ACHN (cell line): Measurements from ENCODE around the gene RNF10.
A peak's percentile ranks its signal among the peaks of the same experiment; 100 is the strongest.

Experiments used
- DNase-seq: peaks from one replicate; pipeline ENCODE4 v3.0.0-alpha.2; 2015
- in situ Hi-C: cut with HindIII; loops from 2 replicates; pipeline ENCODE4 v1.10.0; 2017; ENCODE audit warnings: low sequenced_read_pairs, low pct_ligation_motif_present, low pct_unique_long_range_greater_than_20kb

RNF10 gene

DNA sequence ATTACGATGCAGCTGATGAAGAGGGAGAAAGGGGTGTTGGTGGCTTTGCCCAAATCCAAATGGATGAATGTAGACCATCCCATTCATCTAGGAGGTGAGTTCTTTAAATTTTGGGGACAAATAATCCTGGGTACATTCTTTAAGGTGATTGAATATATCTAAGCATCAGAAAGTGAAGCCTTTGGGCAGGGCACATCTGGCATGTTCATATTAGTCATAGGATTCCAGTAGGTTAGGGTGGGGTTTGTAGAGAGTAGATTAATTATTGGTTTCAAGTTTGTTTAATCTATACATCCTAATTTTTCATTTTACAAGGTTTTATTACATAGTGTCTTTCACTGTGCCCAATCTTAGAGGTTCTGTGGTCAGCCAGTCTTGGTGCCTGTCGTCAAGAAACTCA, 23.4 kb downstream of the RNF10 start:
- in situ Hi-C loops: no loop called here
- DNase-seq: no peak

DNA sequence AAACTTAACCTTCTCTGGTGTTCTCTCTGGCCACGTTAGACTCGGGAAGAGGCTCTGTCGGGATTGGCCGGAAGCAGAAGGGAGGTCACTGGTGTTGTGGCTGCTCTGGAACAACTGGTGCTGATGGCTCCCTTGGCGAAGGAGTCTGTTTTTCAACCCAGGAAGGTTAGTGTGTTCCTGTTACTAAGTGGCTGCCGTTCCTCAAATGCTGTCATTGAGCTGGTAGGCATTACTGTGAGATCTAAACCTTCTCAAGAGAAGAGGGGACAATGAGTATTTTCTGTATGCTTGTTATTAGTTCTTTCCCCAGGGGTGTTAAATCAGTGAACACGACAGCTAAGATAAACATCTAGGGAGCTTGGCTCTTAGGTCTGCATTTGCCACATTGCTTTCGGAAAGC, 28.8 kb downstream of the RNF10 start:
- in situ Hi-C loops: no loop called here
- DNase-seq: no peak

DNA sequence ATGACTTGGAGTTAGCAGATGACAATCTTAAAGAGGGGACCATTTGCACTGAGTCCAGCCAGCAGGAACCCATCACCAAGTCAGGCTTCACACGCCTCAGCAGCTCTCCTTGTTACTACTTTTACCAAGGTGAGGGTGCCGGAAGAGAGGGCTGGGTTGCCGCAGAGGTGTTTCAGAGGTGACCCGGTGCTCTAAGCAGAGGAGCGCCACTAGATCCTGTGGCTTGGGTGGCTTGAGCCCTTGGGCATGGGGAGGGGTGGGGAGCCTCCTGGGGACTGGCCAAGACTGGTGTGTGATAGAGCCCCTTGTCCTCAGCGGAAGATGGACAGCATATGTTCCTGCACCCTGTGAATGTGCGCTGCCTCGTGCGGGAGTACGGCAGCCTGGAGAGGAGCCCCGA, 29.3 kb downstream of the RNF10 start:
- no peak for DNase-seq
- in situ Hi-C loops: no loop called here

DNA sequence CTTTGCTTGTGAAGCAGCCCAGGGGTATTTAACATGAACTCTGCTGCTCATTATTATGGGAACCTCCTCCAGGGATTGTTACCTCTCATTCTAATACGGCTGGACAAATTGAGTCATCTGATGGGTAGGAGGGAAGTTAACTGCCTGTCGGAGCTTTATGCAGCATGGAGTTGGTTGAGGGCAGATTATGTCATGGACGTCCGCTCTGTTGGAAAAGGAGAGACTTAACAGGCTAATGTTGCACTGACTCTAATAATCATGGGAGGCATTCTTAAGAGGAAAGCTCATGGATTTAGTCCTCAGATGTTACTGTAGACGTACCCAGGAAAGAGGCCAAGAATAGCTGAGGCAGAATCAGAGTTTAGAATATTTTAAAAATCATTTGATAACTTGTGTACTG, 37.1 kb downstream of the RNF10 start:
- DNase-seq: no peak
- in situ Hi-C loops: no loop called here

DNA sequence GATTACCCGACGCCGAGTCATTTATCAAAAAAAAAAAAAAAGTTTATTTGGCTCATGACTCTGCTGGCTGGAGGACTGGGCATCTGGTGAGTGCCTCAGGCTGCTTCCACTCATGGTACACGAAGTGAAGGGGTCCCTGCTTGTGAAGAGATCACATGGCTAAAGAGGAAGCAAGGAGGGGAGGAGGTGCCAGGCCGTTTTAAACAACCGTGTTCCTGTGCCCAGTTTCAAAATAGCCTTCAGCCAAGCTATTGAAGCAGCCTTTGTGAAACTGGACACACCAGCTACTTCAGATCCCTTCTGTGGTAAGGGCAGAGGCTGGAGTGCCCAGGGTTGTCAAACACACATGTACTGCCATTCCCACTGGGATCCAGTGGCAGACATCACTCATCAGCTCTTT, 39.4 kb downstream of the RNF10 start:
- in situ Hi-C loops: no loop called here
- DNase-seq: no peak

DNA sequence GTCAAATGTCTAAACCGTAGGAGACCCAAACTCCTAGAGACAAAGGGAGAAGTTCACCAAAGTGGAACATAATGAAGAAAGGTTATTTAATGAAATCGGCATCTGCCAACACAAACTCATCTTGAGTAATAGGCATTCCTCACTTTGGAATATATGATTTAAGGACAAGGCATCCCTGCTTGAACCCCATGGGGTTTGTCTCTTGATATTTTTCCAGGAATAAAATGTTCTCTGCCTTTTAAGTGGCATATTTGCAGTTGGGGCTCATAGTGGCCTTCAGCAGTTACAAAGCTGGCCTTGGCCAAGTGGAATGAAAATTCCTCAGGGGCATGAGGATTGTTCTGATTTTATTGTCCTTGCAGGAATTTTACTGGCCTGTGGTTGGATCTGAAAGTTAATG, 40.0 kb downstream of the RNF10 start:
- in situ Hi-C loops: no loop called here
- DNase-seq: no peak

DNA sequence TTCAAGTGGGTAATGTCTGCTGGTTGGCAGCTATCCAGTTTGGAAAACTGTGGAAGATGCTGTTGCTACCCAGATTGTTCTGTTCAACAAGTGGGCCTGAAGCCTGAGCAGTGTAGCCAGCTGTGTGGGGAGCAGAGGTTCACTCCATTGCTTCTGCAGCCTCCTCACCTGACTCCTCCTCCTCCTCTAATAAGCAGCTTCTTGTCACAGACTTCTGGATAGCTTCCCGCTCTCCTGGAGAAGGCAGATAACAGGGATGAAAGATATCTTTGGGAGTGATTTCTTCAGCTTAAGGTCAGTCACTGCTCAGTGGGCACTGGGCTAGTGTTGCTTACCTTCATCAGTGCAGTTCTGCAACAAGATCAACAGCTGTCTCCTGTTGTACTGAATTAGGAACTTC, 45.0 kb downstream of the RNF10 start:
- in situ Hi-C loops: no loop called here
- DNase-seq: no peak

DNA sequence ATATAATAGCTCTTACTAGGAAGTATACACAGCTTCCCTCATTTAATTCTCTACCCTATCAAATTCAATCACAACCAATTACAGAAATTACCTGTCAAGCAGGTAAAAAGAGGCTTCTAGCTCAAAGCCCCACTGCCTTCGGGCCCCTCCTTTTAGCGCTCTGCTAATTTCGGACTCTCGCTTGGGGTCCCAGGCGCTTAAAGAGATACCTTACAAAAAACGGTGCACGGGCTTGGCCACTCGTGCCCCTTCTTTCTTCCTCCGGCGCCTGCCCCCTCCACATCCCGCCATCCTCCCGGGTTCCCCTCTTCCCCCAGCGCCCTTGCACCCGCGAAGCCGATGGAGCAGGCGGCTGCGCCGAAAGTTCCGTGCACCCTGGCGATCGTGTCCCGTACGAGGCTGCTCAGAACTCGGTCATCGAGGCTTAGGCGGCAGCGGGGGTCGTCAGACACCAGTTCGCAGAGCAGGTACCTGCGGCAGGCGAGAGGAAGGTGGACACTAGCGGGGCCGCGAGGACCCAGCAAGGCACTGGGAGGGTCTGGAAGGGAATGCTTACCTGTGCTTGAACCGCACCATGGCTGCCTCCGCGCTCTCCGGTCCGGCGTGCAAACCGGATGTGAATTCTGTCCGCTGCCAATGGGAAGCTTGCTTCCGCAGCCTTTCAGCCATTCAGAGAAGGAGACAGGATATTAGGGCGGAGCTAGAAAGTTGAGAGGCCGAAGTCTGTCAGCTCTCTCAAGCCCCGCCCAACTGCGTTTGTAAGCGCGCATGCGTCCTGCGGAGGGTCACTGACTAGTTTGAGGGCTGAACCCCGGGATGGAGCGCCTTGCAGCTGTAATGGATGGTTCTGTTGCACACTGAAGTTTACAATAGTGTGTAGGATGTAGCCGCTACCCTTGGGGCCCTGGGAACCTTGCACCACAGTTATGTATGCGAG, 46.9 kb downstream of the RNF10 start, which contains the start of gene POP5:
POP5 (minus strand) TSS at position 616 of the 937 bp plus-strand sequence; CDS start at position 576, 40 bp downstream.
- DNase-seq: peak; percentile 100
- in situ Hi-C loops: no loop called here

DNA sequence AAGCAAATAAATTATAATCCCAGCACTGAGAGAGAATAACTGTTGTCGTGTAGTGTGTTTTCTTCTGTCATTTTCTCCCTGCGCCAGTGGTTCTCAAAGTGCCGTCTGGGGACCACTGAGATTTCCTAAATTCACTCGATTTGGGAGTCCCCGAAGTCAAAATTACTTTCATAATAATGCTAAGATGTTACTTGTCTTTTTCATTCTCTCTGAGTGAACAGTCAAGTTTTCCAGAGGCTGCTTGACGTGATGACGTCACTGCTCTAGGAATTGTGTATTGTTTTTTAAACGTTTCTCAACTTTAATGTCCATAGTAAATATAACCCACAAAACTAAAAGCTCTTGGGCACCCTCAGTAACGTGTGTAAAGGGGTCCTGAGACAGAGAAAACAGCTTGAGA, 47.8 kb downstream of the RNF10 start:
- in situ Hi-C loops: no loop called here
- no peak for DNase-seq

DNA sequence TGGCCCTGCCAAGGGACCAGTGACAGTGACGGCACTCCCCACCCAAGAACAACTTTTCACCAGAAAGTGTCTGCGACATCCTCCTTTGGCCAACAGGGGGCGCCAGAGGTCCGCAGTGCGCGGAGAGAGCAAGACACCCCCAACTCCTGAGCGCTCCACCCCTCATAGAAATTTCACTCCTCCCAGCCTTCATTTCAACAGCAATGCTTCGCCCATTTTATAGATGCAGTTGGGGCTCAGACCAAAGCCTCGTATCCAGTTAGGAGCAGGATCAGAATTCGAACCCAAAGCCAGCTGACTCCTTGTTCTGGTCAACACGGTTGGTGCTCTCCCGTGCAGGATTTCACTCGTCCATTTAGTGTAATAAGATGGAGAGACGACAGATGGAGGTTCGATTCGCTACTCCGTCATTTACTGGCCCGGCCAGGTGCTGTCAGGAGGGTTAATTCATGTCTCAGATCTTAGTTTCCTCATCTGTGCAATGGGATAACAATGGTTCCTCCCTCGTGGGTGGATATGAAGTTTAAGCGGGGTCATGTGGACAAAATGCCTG, 49.4 kb downstream of the RNF10 start:
- in situ Hi-C loops: no loop called here
- peak; percentile 78 for DNase-seq

DNA sequence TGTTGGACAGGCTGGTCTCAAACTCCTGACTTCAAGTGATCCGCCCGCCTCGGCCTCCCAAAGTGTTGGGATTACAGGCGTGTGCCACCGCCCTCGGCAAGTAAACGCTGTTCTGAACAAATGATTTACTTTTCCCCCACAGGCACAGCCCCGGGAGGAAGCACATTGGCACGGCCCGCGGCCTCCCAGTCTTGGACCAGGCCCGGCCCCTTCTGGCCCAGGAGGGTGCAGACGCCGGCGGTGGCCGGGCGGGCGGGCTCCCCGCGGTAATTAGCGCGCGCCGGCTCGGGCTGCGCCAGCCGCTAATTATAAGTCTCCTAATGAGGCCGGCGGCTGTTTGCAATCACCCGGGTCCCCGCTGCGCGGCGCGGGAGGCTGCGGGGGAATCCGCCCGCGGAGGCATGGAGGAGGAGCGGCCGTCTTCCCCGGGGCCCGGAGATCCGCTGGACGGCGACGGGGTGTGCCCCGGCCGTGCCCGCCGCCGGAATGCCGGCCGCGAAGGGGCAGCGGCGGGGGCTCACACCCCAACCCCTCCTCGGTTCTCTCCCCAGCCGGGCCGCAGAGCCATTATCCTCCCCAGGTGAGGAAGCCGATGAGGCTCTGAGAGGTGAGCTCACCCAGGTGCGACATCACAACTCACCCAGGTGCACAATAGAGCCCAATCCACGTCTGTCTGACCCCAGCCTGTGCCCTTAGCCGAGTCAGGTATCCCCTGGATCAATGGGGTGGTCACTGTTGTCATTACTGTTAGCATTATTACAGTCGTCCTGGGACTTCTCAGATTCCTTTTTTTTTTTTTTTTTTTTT, 50.4 kb downstream of the RNF10 start:
- in situ Hi-C loops: no loop called here
- peak; percentile 74 for DNase-seq

DNA sequence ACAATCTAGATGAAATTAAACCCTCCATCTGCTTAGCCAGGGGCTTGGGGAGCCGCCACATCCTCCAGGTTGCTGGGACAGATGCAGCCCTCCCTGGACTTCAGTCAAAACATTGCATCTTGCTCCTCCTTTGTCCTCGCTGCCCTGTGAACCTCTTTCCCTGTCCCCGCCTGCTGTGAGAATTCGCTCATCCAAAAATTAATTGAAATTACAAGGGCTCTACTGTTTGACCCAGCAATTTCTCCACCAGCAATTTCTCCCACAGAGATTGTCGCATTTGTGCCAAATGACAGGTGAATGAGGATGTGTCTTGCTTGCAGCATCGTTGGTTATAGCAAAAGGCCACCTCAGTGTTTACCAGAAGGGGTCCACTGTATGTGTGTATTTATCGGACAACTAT, 52.0 kb downstream of the RNF10 start:
- no peak for DNase-seq
- in situ Hi-C loops: no loop called here

DNA sequence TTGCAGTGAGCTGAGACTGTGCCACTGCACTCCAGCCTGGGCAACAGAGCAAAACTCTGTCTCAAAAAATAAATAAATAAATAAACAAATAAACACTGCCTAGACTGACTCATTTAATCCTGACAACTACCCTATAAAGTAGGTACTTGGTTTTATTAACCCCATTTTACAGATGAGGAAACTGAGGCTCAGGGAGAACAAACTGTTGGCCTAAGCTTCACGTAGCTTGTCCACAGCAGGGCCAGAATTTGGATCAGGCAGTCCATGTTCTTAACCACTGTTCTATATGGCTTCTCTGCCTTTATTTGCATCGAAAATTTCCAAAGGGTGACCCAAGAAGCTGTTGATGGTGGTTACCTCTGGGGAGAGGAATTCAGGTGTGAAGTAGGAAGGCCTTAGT, 52.7 kb downstream of the RNF10 start:
- in situ Hi-C loops: no loop called here
- no peak for DNase-seq

DNA sequence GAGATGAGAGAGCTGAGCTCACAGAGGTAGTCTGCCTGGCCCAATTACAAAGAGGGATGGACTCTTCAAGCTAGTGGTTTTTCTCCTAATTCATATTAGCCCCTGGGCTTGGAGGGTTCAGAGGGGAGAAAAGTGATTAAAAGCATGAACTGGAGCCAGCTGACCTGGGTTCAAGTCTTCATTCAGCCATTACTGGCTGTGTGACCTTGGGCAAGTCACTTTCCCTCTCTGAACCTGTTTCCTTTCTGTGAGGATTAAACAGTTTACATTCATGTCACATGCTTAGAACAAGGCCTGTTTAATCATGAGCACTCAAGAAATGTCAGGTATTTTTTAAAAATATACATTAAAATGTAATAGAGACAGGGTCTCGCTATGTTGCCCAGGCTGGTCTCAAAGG, 54.2 kb downstream of the RNF10 start:
- in situ Hi-C loops: no loop called here

DNA sequence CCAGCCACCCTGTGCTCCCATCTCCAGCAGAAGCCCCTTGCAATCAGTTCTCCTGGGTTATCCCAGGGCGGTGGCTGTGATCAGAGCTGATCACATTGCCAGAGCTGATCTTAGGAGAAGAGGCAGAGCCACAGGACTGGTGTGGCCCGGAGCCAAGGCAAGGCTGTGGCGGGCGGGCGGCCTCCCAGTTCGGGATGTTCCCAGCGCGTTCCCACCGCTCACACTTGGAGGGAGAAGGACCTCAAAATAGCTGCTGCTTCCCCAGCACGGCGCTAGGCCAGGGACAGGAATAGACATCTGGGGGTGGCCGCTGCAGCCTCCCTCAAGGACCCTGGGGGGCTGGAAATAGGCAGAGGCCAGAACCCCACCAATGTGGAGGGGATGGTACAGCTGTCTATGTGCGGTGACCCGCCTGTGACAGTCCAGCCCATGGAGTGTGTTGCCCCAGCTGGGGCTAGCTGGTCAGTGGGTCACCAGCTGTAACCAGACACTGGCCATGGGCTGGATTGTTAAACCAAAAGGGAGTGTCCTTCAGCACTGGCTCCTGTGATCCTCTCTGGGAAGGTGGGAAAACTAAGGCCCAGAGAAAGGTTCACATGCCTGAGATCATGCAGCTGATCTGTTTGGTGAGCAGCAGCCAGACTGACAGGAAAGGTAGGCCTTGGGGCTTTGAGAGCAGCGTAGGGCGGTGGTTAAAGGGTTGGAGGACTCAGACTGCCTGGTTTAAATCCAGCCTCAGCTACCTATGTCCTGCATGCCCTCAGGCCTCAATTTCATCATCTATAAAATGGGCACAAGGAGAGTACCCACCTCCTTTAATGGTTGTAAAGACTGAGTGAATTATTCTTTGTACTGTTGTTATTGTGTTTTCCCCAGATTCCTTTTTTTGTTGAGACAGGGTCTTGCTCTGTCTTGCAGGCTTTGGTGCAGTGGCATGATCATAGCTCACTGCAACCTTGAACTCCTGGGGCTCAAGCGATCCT, 55.1 kb downstream of the RNF10 start:
- in situ Hi-C loops: no loop called here
- no peak for DNase-seq

More for the DNA sequence above, 54.2 kb downstream of the RNF10 start:
- no peak for DNase-seq

DNA sequence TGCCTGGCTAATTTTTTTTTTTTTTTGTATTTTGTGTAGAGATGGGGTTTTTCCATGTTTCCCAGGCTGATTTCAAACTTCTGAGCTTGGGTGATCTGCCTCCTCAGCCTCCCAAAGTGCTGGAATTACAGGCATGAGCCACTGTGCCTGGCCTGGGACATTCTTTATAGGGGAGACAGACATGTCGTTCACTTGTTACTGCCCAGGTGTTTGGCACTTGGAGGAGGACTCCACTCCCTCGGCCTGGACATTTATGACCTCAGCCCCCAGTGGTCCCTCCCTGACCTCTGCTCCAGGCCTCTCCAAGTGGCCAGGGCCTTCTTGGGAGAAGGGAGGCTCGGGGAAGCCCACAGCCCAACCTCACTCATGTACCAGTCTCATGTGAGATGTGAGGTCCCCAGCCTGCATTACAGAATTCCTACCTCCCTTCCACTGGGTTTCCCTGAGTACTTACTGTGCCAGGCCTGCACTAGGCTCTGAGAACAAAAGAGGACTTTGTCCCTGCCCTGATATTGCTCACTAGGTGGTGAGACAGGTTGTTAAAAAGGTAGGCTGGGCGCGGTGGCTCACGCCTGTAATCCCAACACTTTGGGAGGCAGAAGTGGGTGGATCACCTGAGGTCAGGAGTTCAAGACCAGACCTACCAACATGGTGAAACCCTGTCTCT, 56.7 kb downstream of the RNF10 start:
- no peak for DNase-seq
- in situ Hi-C loops: no loop called here

DNA sequence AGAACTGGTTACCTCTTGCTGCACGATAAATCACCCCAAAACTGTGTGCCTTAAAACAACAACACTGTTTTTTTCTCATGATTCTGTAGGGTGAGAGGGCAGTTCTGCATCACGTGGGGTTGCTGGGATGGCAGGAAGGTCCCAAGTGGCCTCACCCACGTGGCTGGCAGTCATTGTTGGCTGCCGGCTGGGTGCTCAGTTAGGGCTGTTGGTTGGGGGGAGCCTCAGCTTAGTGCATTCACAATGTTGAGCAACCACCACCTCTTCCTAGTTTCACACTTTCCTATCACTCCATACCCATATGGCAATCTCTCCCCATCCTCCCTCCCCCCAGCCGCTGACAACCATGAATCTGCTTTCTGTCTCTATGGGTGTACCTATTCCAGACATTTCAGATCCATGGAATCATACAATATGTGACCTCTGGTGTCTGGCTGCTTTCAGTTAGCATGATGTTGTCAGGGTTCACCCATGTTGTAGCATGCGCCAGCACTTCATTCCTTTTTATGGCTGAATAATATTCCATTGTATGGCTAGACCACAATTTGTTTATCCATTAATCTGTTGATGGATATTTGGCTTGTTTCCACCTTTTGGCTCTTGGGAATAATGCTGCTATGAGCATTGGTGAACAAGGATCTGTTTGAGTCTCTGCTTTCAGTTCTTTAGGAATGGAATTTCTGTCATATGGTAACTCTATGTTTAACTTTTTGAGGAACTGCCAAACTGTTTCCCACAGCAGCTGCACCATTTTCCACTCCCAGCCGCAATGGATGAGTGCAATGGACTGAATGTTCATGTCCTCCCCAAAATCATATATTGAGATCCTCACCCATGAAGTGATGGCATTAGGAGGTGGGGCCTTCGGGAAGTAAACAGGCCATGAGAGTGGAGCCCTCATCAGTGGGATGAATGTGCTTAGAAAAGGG, 58.2 kb downstream of the RNF10 start:
- in situ Hi-C loops: no loop called here
- no peak for DNase-seq
